Neutrophil (primary cell): Measurements from ENCODE around the gene THUMPD3.

Source experiments
- H3K27ac ChIP-seq: fragments of 200-600 bp; sonication (generic); 2 replicates; pipeline ENCODE4 v1.5.1; 2016; ENCODE audit warnings: mild to moderate bottlenecking, moderate library complexity
- H3K27me3 ChIP-seq: fragments of 200-600 bp; sonication (generic); 2 replicates; pipeline ENCODE4 v1.6.0; 2016; ENCODE audit warnings: mild to moderate bottlenecking
- H3K36me3 ChIP-seq: fragments of 200-600 bp; sonication (generic); 2 replicates; pipeline ENCODE4 v1.5.1; 2017
- H3K4me1 ChIP-seq, 2 experiments: fragments of 200-600 bp in 1 of 2; sonication (generic) in 1 of 2; 1 replicate in 1 of 2; 2 replicates in 1 of 2; pipeline versions ENCODE4 v1.5.1 to v1.6.1; 2013 to 2016; ENCODE audit warnings: low read depth in 1 of 2, low read length in 1 of 2, mild to moderate bottlenecking in 1 of 2, moderate library complexity in 1 of 2; ENCODE audit not compliant: control insufficient read depth in 1 of 2, insufficient read depth in 1 of 2
- H3K4me3 ChIP-seq, 2 experiments: fragments of 200-600 bp in 1 of 2; sonication (generic) in 1 of 2; 1 replicate in 1 of 2; 2 replicates in 1 of 2; pipeline ENCODE4 v1.5.1; 2013 to 2016; ENCODE audit warnings: low read depth in 1 of 2, low read length in 1 of 2, mild to moderate bottlenecking in 1 of 2, moderate library complexity in 1 of 2
- H3K9me3 ChIP-seq: fragments of 200-600 bp; sonication (generic); 2 replicates; pipeline ENCODE4 v1.5.1; 2016
- TF ChIP-seq, protein P1 (sequence below): fragments of 200-600 bp; sonication (generic); IDR thresholded peaks from 2 replicates; pipeline ENCODE4 v1.5.1; 2016; ENCODE audit warnings: antibody characterized with exemption

The THUMPD3 gene

DNA sequence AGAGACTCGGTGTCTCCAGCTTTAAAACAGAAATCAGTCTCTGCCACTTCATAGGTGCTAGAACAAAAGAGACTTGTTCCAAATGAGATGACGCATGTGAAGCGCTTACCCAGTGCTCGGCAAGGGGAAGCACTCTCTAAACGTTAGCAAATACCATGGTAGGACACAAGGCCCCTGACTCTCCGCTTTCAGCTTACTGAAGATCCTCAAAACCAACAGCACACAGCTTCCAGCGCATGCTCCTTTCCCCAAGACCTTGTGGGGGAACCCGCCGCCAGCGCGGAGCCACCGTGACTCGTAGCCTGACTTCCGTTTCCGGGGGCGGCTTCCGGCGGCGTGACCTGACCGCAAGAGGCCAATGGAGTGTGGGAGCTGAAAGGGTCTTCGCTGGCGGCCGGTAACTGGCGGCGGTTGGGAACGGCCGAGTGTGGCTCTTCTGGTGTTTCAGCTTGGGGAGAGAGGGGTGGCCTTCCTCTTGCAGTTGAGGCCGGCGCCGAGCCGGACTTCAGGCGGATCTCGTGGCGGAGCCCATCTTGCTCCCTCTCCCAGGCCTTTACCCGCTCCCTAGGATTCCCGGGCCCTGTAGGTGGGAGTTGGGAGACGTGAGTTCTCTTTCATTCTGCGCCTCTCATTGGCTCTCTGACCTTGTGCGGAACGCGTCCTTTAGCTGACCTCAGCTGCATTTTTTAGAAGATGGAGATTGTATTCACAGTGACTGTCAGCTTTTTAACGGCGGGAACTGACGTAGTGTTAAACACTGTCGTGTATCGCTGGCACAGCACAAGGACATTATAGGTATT, at the start of gene THUMPD3:
Gene THUMPD3, plus strand, starts transcription at position 324 of the 800 bp plus-strand sequence. CDS start 2,015 bp downstream, outside the sequence.
- peaks cover 12 to 16% of the 10 kb centered on the region in 2 experiments for H3K4me1 ChIP-seq
- TF ChIP-seq, protein P1, sequence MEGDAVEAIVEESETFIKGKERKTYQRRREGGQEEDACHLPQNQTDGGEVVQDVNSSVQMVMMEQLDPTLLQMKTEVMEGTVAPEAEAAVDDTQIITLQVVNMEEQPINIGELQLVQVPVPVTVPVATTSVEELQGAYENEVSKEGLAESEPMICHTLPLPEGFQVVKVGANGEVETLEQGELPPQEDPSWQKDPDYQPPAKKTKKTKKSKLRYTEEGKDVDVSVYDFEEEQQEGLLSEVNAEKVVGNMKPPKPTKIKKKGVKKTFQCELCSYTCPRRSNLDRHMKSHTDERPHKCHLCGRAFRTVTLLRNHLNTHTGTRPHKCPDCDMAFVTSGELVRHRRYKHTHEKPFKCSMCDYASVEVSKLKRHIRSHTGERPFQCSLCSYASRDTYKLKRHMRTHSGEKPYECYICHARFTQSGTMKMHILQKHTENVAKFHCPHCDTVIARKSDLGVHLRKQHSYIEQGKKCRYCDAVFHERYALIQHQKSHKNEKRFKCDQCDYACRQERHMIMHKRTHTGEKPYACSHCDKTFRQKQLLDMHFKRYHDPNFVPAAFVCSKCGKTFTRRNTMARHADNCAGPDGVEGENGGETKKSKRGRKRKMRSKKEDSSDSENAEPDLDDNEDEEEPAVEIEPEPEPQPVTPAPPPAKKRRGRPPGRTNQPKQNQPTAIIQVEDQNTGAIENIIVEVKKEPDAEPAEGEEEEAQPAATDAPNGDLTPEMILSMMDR = peak; percentile 19
- no peaks in the 10 kb centered on the region for H3K9me3 ChIP-seq
- H3K4me3 ChIP-seq = peak within 1 kb of the TSS; percentile 78 to 91
- no peaks in the 10 kb centered on the region for H3K27me3 ChIP-seq
- peak within 1 kb of the TSS; percentile 95 for H3K27ac ChIP-seq
- peaks cover 18% of the 10 kb centered on the region for H3K36me3 ChIP-seq

- Histone ChIP-seq H3K4me1 (no peaks in the 10 kb centered on the region), H3K4me3 (no peak overlapping the region), H3K36me3 (no peaks in the 10 kb centered on the region), H3K27me3 (peaks cover 11% of the 10 kb centered on the region), H3K27ac (no peak overlapping the region), H3K9me3 (no peaks in the 10 kb centered on the region)
- TF ChIP-seq, protein P1 = no peak
Observed at GRCh38 chr3:9314796-9315195, 48.1 kb upstream of the THUMPD3 start.

DNA sequence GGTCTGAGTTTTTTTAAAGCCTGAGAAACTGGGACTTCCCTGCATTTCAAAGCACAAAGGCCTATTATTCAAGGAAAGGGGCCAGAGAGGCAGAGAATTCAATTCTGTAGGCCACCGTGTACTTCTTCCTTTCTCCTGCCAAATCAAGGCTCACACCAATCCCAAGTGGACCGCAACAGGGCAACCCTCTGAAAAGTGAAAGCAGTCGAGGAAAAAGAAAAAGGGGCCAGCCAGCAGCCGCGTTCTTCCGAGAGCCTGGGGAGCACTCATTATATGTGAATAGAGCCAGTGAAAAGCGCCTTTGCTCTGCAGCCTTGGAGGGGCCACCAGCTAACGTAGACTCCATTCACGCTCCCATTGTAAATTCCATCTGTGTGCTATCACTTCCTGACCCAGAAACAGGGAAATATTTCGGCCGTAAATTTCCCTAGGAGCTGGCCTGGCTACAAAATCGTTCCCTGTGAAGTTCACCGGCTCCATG, 45.9 kb upstream of the THUMPD3 start:
- Histone ChIP-seq H3K4me3 (no peak overlapping the region), H3K9me3 (no peaks in the 10 kb centered on the region), H3K27ac (no peak overlapping the region), H3K27me3 (peaks cover 14% of the 10 kb centered on the region), H3K36me3 (no peaks in the 10 kb centered on the region), H3K4me1 (no peaks in the 10 kb centered on the region)
- TF ChIP-seq, protein P1 = no peak

- Histone ChIP-seq H3K27ac (no peak overlapping the region), H3K27me3 (peaks cover 3% of the 10 kb centered on the region), H3K9me3 (no peaks in the 10 kb centered on the region), H3K36me3 (no peaks in the 10 kb centered on the region), H3K4me1 (no peaks in the 10 kb centered on the region), H3K4me3 (no peak overlapping the region)
- TF ChIP-seq, protein P1 = no peak
Observed at GRCh38 chr3:9322780-9323179, 40.1 kb upstream of the THUMPD3 start.

GRCh38 chr3:9324944-9325343, 37.9 kb upstream of the THUMPD3 start:
- Histone ChIP-seq H3K4me1 (no peaks in the 10 kb centered on the region), H3K9me3 (no peaks in the 10 kb centered on the region), H3K4me3 (no peak overlapping the region), H3K27me3 (peaks cover 2% of the 10 kb centered on the region), H3K27ac (no peak overlapping the region), H3K36me3 (no peaks in the 10 kb centered on the region)
- TF ChIP-seq, protein P1 = no peak
